NOMO-1 treated with dmso at 0.1 percent for 144 hours (cell line): ENCODE measurements around the gene CUX1.
"Not testable (repeated sequence)": the region's sequence is repeated elsewhere in the genome, so short reads cannot be mapped to it uniquely, and the experiment has no call there.

ENCODE experiments used
- DNase-seq: peaks from one replicate; lab custom pipeline; 2025; ENCODE audit not compliant: unreplicated experiment; lab: John Stamatoyannopoulos, UW

Gene CUX1

GRCh38 chr7:102165136-102165535 lies 347.7 kb downstream of the CUX1 start:
- DNase-seq = no peak

GRCh38 chr7:102167254-102167653 lies 349.8 kb downstream of the CUX1 start:
- no peak for DNase-seq

GRCh38 chr7:102169651-102170392 lies 352.4 kb downstream of the CUX1 start:
- no peak for DNase-seq

- no peak for DNase-seq
These were observed 353.1 kb downstream of the CUX1 start for GRCh38 chr7:102170393-102170970.

GRCh38 chr7:102173669-102174068 lies 356.2 kb downstream of the CUX1 start:
- no peak for DNase-seq

GRCh38 chr7:102175423-102176170 lies 358.2 kb downstream of the CUX1 start:
- DNase-seq = no peak

GRCh38 chr7:102178410-102178809 lies 361.0 kb downstream of the CUX1 start:
- no peak for DNase-seq

- no peak for DNase-seq
These were observed 363.3 kb downstream of the CUX1 start for GRCh38 chr7:102180727-102181126.

- DNase-seq = no peak
These were observed 364.1 kb downstream of the CUX1 start for GRCh38 chr7:102181517-102181916.

GRCh38 chr7:102182016-102182415 lies 364.6 kb downstream of the CUX1 start:
- no peak for DNase-seq

- not testable (repeated sequence) for DNase-seq
These were observed 366.4 kb downstream of the CUX1 start for GRCh38 chr7:102183848-102184247.

GRCh38 chr7:102184303-102184702 lies 366.9 kb downstream of the CUX1 start:
- no peak for DNase-seq

- no peak for DNase-seq
These were observed 368.4 kb downstream of the CUX1 start for GRCh38 chr7:102185796-102186195.

GRCh38 chr7:102186306-102186705 lies 368.9 kb downstream of the CUX1 start:
- DNase-seq = no peak

GRCh38 chr7:102188746-102189145 lies 371.3 kb downstream of the CUX1 start:
- no peak for DNase-seq

GRCh38 chr7:102189756-102190155 lies 372.3 kb downstream of the CUX1 start:
- DNase-seq = no peak

GRCh38 chr7:102190776-102191350 lies 373.4 kb downstream of the CUX1 start:
- DNase-seq = no peak

- DNase-seq = no peak
These were observed 374.3 kb downstream of the CUX1 start for GRCh38 chr7:102191556-102192379.

GRCh38 chr7:102192790-102193189 lies 375.4 kb downstream of the CUX1 start:
- DNase-seq = no peak

GRCh38 chr7:102193806-102194205 lies 376.4 kb downstream of the CUX1 start:
- no peak for DNase-seq

GRCh38 chr7:102195361-102195760 lies 377.9 kb downstream of the CUX1 start:
- no peak for DNase-seq
